Measurements from ENCODE around the gene ACP7. TPM values are rescaled to one million over a fixed set of nuclear protein-coding genes. Genes with fewer than 3 reads are reported as not detected.

Gene ACP7
- total RNA-seq, 1 donor from 2014 or later: not detected

GRCh38 chr19:39137131-39137530 lies 53.0 kb downstream of the ACP7 start:
- DNase-seq (no peak), ATAC-seq (ENCODE audit: low read depth) (no peak)
- Mint-ChIP-seq H3K27me3 (no peaks in the 10 kb centered on the region), H3K4me1 (peaks cover 18% of the 10 kb centered on the region), H3K9me3 (no peaks in the 10 kb centered on the region), H3K4me3 (no peak overlapping the region), H3K27ac (no peak overlapping the region), H3K36me3 (ENCODE audit: low read depth) (peaks cover 6% of the 10 kb centered on the region)
- ChIA-PET CTCF (no interaction called here), POLR2A (no interaction called here)
- TF ChIP-seq, protein P1, sequence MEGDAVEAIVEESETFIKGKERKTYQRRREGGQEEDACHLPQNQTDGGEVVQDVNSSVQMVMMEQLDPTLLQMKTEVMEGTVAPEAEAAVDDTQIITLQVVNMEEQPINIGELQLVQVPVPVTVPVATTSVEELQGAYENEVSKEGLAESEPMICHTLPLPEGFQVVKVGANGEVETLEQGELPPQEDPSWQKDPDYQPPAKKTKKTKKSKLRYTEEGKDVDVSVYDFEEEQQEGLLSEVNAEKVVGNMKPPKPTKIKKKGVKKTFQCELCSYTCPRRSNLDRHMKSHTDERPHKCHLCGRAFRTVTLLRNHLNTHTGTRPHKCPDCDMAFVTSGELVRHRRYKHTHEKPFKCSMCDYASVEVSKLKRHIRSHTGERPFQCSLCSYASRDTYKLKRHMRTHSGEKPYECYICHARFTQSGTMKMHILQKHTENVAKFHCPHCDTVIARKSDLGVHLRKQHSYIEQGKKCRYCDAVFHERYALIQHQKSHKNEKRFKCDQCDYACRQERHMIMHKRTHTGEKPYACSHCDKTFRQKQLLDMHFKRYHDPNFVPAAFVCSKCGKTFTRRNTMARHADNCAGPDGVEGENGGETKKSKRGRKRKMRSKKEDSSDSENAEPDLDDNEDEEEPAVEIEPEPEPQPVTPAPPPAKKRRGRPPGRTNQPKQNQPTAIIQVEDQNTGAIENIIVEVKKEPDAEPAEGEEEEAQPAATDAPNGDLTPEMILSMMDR (IDR thresholded peaks at IDR 0.05): no peak
- intact Hi-C loops (cut with micrococcal nuclease): no loop called here

DNA sequence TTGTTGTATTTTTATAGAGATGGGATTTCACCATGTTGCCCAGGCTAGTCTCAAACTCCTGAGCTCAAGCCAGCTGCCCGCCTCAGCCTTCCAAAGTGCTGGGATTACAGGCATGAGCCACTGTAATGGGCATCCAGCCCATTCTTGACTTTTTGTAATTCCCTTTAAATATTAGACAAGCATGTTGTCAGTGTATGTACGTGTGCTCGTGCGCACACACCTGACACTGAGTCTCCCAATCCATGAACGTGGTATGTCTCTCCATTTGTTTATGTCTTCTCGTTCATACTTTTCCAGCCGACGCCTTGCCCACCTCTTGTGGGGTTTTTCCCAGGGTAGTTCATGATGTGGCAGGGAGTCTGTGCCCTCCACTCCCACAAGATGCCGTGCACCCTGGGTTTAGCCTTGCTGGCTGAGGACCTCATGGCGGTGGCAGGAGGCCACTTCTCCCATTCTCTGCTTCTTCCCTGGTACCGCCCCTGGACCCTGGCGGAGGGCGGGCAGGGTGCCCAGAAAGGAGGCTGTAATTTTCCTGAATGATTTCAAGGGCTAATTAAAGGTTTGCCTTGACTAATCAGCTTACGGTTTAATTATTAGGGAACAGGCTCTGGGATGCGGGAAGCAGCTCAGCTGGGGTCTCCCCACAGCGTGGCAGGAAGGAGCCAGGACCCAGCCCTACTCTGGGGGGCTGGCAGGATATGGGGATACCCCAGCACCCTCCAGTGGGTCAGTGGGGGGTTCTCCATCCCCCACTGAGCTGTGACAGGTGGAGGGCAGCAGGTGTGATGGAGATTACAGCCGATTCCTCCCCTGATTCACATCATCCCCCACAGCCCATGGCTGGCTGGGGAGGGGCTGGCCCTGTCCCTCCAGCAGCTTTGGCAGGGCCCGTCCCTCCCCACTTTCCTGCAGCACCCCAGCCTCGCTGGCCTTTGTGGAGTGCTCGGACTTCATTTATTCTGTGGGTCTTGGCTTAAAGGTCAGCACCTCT lies 54.3 kb downstream of the ACP7 start:
- H3K27me3 Mint-ChIP-seq: no peaks in the 10 kb centered on the region
- H3K27ac Mint-ChIP-seq: no peak overlapping the region
- H3K4me3 Mint-ChIP-seq: no peak overlapping the region
- ATAC-seq (ENCODE audit: low read depth) (no peak), DNase-seq (no peak)
- TF ChIP-seq, protein P1 (IDR thresholded peaks at IDR 0.05): no peak
- ChIA-PET CTCF (no interaction called here), POLR2A (no interaction called here)
- H3K4me1 Mint-ChIP-seq: peaks cover 14% of the 10 kb centered on the region
- H3K9me3 Mint-ChIP-seq: no peaks in the 10 kb centered on the region
- intact Hi-C loops (cut with micrococcal nuclease): no loop called here
- peaks cover 6% of the 10 kb centered on the region for H3K36me3 Mint-ChIP-seq (ENCODE audit: low read depth)

DNA sequence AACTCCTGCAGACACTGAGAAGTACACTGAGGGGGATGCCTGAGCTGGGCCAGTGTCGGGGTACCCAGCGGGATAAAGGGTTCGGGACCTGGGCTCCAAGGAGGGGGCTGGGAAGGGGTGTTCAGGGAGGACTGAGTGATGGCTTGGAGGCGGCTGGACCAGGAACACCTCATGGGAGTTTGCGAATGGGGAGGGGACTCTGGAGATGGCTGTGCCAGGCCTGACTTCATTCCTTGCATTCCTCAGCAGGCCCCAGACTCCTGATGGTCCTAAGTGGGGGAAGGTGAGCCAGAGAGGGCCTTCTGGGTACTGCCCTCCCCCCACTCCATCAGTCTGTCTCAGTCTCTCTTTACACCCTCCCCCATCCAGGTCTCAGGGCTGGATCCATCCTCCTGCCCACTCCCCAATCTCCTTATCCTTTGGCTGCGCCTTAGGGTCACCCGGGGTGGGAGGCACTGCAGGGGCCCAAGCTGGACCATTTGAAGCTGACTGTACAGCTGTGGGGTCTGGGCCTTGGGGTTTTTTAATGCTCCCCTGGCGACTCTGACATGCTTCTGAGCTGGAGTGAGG lies 55.2 kb downstream of the ACP7 start:
- POLR2A ChIA-PET: no interaction called here
- ATAC-seq (ENCODE audit: low read depth) (no peak), DNase-seq (no peak)
- no peaks in the 10 kb centered on the region for H3K27me3 Mint-ChIP-seq
- H3K36me3 Mint-ChIP-seq (ENCODE audit: low read depth): peaks cover 3% of the 10 kb centered on the region
- CTCF ChIA-PET: no interaction called here
- TF ChIP-seq, protein P1 (IDR thresholded peaks at IDR 0.05): no peak
- intact Hi-C loops (cut with micrococcal nuclease): no loop called here
- no peaks in the 10 kb centered on the region for H3K9me3 Mint-ChIP-seq
- no peak overlapping the region for H3K4me3 Mint-ChIP-seq
- H3K4me1 Mint-ChIP-seq: peaks cover 18% of the 10 kb centered on the region
- no peak overlapping the region for H3K27ac Mint-ChIP-seq

DNA sequence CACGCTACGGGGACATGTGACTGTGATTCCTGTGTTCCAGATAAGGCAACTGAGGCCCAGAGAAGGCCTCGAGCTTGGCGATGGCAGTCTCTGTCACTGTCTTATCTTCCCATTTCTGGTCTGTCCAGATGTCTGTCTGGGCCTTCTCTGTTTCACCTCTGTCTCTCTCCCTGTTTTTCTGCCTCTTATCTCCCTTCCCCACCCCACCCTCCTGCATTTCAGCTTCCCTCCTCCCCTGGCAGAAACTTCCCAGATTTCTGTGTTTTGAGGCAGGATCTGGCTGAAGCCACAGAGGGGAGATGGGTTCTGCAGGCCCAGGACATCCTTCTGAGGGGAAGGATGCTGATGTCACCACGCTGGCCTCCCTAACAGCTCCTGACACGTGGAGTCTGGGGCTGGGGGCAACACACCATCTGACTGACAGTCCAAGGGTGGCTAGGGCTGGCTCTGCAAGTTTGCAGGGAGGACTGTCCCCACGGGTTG lies 55.8 kb downstream of the ACP7 start:
- no peaks in the 10 kb centered on the region for H3K27me3 Mint-ChIP-seq
- H3K36me3 Mint-ChIP-seq (ENCODE audit: low read depth): peaks cover 6% of the 10 kb centered on the region
- no peaks in the 10 kb centered on the region for H3K9me3 Mint-ChIP-seq
- peaks cover 24% of the 10 kb centered on the region for H3K4me1 Mint-ChIP-seq
- no peak overlapping the region for H3K27ac Mint-ChIP-seq
- ChIA-PET POLR2A (no interaction called here), CTCF (no interaction called here)
- intact Hi-C loops (cut with micrococcal nuclease): no loop called here
- no peak for DNase-seq
- no peak for ATAC-seq (ENCODE audit: low read depth)
- TF ChIP-seq, protein P1 (IDR thresholded peaks at IDR 0.05): no peak
- H3K4me3 Mint-ChIP-seq: no peak overlapping the region

GRCh38 chr19:39140594-39140993 lies 56.4 kb downstream of the ACP7 start:
- TF ChIP-seq, protein P1 (IDR thresholded peaks at IDR 0.05): no peak
- Mint-ChIP-seq H3K4me1 (peaks cover 24% of the 10 kb centered on the region), H3K27ac (no peak overlapping the region), H3K27me3 (no peaks in the 10 kb centered on the region), H3K36me3 (ENCODE audit: low read depth) (peaks cover 6% of the 10 kb centered on the region), H3K4me3 (no peak overlapping the region), H3K9me3 (no peaks in the 10 kb centered on the region)
- ChIA-PET CTCF (no interaction called here), POLR2A (no interaction called here)
- intact Hi-C loops (cut with micrococcal nuclease): no loop called here
- ATAC-seq (ENCODE audit: low read depth) (no peak), DNase-seq (no peak)
